Nephron (organoid): ENCODE results near the gene OR5AS1.

ENCODE experiments used
- H3K27ac Mint-ChIP-seq, 3 experiments: 2 replicates each; pipeline ENCODE4 v1.8.0; 2020; ENCODE audit warnings: mixed read lengths in 3 of 3, mild to moderate bottlenecking in 2 of 3, moderate library complexity in 1 of 3
- H3K27me3 Mint-ChIP-seq: 2 replicates; pipeline ENCODE4 v1.8.0; 2021; ENCODE audit warnings: low read depth, mild to moderate bottlenecking, moderate library complexity, mixed read lengths
- H3K36me3 Mint-ChIP-seq: 2 replicates; pipeline ENCODE4 v1.8.0; 2020; ENCODE audit warnings: low read depth, mixed read lengths
- H3K4me1 Mint-ChIP-seq: 2 replicates; pipeline ENCODE4 v1.8.0; 2020; ENCODE audit warnings: mixed read lengths
- H3K4me3 Mint-ChIP-seq, 3 experiments: 2 replicates each; pipeline ENCODE4 v1.8.0; 2020; ENCODE audit warnings: mild to moderate bottlenecking in 3 of 3, mixed read lengths in 3 of 3, moderate library complexity in 2 of 3
- H3K9me3 Mint-ChIP-seq: 2 replicates; pipeline ENCODE4 v1.8.0; 2020; ENCODE audit warnings: mixed read lengths
- TF ChIP-seq, protein P1 (sequence below), 3 experiments: fragments of 200-600 bp; sonication (generic); IDR thresholded peaks; one replicate each; pipeline ENCODE4 v1.5.0; 2021; ENCODE audit warnings: antibody characterized with exemption in 3 of 3; ENCODE audit not compliant: unreplicated experiment in 3 of 3

OR5AS1 gene

DNA sequence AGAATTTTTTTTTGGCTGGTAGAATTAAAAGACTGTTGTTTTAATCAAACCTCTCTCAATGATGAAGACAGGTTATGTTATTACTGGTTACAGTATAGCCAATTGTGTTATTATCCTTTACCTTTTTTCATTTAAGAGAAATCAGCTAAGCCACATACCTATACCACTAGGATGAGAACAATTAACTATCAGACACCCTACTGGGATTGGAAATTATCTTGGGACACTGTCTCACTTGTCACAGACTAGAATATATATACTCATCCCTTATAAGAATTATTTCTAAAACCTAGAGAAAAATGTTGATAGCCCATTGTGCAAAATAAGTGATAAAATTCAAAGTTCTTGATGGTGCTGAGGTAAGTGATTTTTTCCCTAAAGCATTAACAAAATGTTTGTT, at the start of gene OR5AS1:
Gene OR5AS1 (plus strand): TSS at position 301 of the 400 bp plus-strand sequence. CDS start 2,765 bp downstream, outside the sequence.
- no peaks in the 10 kb centered on the region for H3K9me3 Mint-ChIP-seq
- no peak within 1 kb of the TSS for H3K27ac Mint-ChIP-seq
- no peak within 1 kb of the TSS for H3K4me3 Mint-ChIP-seq
- no peaks in the 10 kb centered on the region for H3K27me3 Mint-ChIP-seq
- H3K36me3 Mint-ChIP-seq: no peaks in the 10 kb centered on the region
- no peaks in the 10 kb centered on the region for H3K4me1 Mint-ChIP-seq
- TF ChIP-seq, protein P1, sequence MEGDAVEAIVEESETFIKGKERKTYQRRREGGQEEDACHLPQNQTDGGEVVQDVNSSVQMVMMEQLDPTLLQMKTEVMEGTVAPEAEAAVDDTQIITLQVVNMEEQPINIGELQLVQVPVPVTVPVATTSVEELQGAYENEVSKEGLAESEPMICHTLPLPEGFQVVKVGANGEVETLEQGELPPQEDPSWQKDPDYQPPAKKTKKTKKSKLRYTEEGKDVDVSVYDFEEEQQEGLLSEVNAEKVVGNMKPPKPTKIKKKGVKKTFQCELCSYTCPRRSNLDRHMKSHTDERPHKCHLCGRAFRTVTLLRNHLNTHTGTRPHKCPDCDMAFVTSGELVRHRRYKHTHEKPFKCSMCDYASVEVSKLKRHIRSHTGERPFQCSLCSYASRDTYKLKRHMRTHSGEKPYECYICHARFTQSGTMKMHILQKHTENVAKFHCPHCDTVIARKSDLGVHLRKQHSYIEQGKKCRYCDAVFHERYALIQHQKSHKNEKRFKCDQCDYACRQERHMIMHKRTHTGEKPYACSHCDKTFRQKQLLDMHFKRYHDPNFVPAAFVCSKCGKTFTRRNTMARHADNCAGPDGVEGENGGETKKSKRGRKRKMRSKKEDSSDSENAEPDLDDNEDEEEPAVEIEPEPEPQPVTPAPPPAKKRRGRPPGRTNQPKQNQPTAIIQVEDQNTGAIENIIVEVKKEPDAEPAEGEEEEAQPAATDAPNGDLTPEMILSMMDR (IDR thresholded peaks at IDR 0.05; ENCODE audit: unreplicated experiment in 3 of 3): no peak

DNA sequence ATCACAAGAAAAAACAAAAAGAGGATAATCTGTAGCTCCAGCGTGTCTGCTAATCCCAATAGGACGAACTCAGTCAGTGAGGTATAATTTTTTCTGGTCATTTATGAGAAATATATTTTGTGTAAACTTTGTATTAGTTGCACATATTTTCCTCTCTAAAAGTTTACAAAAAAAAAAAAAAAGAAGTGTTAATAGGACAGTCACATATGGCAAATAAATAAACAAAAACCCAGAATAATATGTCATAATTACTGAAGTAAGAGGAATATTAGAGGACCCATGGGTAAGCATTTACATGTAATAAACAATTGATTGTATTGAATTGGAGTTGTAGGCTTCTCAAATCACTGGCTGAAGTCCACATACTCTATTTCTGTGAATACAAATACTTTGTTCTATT, 32.9 kb upstream of the OR5AS1 start, which contains the start of gene OR5F1:
Gene OR5F1 (minus strand): TSS at position 101 of the 400 bp plus-strand sequence. CDS start 0 bp downstream, at position 101.
- H3K27ac Mint-ChIP-seq: no peak within 1 kb of the TSS
- TF ChIP-seq, protein P1 (IDR thresholded peaks at IDR 0.05; ENCODE audit: unreplicated experiment in 3 of 3): no peak
- no peaks in the 10 kb centered on the region for H3K4me1 Mint-ChIP-seq
- peaks cover 5% of the 10 kb centered on the region for H3K9me3 Mint-ChIP-seq
- H3K27me3 Mint-ChIP-seq: no peaks in the 10 kb centered on the region
- H3K36me3 Mint-ChIP-seq: no peaks in the 10 kb centered on the region
- H3K4me3 Mint-ChIP-seq: no peak within 1 kb of the TSS

DNA sequence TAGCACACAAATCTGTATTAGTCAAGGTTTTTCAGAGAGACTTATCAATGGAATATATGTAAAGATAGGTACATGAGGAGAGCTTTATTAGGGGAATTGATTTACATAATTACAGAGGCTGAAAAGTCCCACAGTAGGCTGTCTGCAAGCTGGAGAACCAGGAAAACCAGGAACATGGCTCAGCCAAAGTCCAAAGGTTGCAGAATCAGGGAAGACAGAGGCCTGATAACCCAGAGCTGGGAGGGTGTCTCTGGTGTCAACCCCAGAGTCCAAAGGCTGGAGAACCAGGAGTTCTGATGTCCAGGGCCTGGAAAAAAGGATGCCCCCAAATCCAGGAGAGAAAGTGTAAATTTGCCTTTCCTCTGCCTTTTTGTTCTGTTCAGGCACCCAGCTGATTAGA, 16.7 kb upstream of the OR5AS1 start:
- no peaks in the 10 kb centered on the region for H3K4me1 Mint-ChIP-seq
- no peak overlapping the region for H3K4me3 Mint-ChIP-seq
- TF ChIP-seq, protein P1 (IDR thresholded peaks at IDR 0.05; ENCODE audit: unreplicated experiment in 3 of 3): no peak
- no peaks in the 10 kb centered on the region for H3K9me3 Mint-ChIP-seq
- no peaks in the 10 kb centered on the region for H3K27me3 Mint-ChIP-seq
- no peaks in the 10 kb centered on the region for H3K36me3 Mint-ChIP-seq
- no peak overlapping the region for H3K27ac Mint-ChIP-seq

DNA sequence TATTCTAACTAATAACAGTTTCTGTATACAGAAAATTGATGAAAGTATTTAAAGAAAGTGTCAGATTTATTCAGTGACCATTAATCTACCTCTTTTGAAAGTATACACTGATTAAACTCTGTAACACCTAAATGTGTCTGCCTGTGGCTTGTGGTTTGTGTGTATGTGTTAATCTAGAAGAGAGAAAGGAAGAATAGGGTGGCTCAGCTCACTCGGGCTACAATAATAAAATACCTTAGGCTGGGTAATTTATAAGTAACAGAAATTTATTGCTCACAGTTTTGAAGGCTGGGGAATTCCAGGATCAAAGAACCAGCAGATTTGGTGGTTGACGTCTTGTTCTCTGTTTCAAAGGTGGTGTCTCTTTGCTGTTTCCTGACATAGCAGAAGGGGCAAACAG, 13.6 kb upstream of the OR5AS1 start:
- Mint-ChIP-seq H3K9me3 (no peaks in the 10 kb centered on the region), H3K4me1 (no peaks in the 10 kb centered on the region), H3K27ac (no peak overlapping the region), H3K27me3 (no peaks in the 10 kb centered on the region), H3K36me3 (no peaks in the 10 kb centered on the region), H3K4me3 (no peak overlapping the region)
- TF ChIP-seq, protein P1 (IDR thresholded peaks at IDR 0.05; ENCODE audit: unreplicated experiment in 3 of 3): no peak

DNA sequence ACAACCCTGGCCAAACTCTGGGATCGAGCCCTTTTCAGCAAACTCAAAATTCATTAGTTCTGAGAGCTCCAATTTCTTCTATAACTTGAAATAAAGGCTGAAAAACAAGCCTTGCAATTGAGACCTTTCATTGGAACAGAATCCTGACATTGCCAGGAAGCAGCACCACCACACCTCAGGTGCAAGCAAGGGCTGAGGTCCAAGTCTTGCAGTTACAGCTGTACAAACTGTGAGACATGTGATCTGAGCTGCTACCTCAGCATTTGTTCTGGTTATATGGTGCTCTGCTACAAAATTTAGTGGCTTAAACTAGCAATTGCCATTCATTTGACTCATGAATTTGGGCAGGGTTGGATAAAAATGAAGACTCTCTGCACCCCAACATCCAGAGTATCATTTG, 18.1 kb downstream of the OR5AS1 start:
- H3K36me3 Mint-ChIP-seq: no peaks in the 10 kb centered on the region
- no peak overlapping the region for H3K27ac Mint-ChIP-seq
- TF ChIP-seq, protein P1 (IDR thresholded peaks at IDR 0.05; ENCODE audit: unreplicated experiment in 3 of 3): no peak
- H3K27me3 Mint-ChIP-seq: no peaks in the 10 kb centered on the region
- H3K4me1 Mint-ChIP-seq: no peaks in the 10 kb centered on the region
- H3K9me3 Mint-ChIP-seq: peaks cover 9% of the 10 kb centered on the region
- no peak overlapping the region for H3K4me3 Mint-ChIP-seq

DNA sequence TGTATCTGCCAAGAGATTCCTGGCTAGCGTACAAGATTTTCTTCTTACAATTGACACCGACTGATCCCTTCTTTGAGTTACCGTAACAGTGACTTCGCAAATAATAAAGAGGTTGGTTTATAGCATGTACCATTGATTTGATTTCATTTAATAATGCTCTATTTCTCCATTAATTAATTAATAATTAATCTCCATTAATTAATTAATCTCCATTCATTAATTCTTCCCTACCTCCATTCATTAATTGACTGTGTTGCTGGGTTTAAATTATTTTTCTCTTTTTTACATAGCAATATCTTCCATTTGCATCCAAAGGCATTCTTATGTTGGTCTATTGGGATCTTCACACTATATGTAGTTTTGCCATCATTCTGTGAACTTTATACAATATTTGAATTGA, 21.0 kb downstream of the OR5AS1 start:
- no peaks in the 10 kb centered on the region for H3K4me1 Mint-ChIP-seq
- no peak overlapping the region for H3K4me3 Mint-ChIP-seq
- no peaks in the 10 kb centered on the region for H3K36me3 Mint-ChIP-seq
- no peak overlapping the region for H3K27ac Mint-ChIP-seq
- TF ChIP-seq, protein P1 (IDR thresholded peaks at IDR 0.05; ENCODE audit: unreplicated experiment in 3 of 3): no peak
- H3K27me3 Mint-ChIP-seq: no peaks in the 10 kb centered on the region
- H3K9me3 Mint-ChIP-seq: peaks cover under 1% of the 10 kb centered on the region
